GM12864 (cell line): ENCODE results near the gene NEB.

Experiments used
- DNase-seq: peaks from one replicate; pipeline ENCODE4 v3.0.0-alpha.2; 2011; ENCODE audit warnings: low read depth
- H3K4me3 ChIP-seq: 2 replicates; pipeline ENCODE4 v1.5.1; 2011; ENCODE audit warnings: mild to moderate bottlenecking, low read depth, low read length, control low read depth
- TF ChIP-seq, protein P1 (sequence below): IDR thresholded peaks from 2 replicates; pipeline ENCODE4 v1.5.1; 2011; ENCODE audit warnings: low read depth, mild to moderate bottlenecking, moderate library complexity, low read length, control low read depth, inconsistent platforms; ENCODE audit errors: missing control alignments

Gene NEB

GRCh38 chr2:151549191-151549590 is 185.1 kb downstream of the NEB start:
- no peak overlapping the region for H3K4me3 ChIP-seq
- DNase-seq: no peak
- TF ChIP-seq, protein P1, sequence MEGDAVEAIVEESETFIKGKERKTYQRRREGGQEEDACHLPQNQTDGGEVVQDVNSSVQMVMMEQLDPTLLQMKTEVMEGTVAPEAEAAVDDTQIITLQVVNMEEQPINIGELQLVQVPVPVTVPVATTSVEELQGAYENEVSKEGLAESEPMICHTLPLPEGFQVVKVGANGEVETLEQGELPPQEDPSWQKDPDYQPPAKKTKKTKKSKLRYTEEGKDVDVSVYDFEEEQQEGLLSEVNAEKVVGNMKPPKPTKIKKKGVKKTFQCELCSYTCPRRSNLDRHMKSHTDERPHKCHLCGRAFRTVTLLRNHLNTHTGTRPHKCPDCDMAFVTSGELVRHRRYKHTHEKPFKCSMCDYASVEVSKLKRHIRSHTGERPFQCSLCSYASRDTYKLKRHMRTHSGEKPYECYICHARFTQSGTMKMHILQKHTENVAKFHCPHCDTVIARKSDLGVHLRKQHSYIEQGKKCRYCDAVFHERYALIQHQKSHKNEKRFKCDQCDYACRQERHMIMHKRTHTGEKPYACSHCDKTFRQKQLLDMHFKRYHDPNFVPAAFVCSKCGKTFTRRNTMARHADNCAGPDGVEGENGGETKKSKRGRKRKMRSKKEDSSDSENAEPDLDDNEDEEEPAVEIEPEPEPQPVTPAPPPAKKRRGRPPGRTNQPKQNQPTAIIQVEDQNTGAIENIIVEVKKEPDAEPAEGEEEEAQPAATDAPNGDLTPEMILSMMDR: no peak

DNA sequence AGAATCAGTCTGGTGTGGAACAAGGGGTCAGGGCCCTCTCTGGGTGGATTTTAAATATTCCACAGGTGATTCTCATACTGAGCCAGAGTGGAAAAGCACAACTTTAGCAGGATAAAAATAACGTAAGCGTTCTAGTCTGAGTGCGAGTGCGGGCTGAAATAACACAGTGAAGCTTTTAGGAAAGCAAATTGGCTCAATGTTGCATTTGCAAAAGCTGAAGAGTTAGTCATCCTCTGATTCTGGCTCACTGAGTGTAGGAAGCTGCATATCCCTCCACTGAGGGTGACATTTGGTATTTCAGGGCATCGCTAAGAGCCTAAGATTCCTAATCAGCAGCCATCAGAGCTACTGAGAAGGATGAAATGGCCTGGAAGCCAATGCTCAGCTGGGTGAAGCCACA is 189.8 kb downstream of the NEB start:
- no peak overlapping the region for H3K4me3 ChIP-seq
- TF ChIP-seq, protein P1: no peak
- no peak for DNase-seq

DNA sequence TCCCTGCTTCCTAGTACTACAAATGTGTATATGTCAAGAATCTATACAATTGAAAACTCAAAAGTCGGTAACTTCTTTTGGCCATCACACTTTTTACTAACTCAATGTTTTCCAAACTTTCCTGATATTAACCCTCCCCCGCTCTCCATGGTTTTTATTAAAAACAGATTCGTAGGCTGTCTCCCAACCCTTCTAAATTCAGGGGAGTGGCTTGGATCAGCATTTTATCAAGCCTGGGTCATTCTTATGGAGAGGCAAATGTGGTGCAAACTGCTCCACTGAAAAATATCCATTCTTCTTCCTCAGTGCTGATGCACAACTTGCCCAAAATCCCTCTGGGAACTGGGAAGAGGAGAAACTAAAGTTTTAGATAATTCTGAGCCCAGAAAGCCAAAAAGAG is 190.4 kb downstream of the NEB start:
- no peak for DNase-seq
- no peak overlapping the region for H3K4me3 ChIP-seq
- TF ChIP-seq, protein P1: no peak

DNA sequence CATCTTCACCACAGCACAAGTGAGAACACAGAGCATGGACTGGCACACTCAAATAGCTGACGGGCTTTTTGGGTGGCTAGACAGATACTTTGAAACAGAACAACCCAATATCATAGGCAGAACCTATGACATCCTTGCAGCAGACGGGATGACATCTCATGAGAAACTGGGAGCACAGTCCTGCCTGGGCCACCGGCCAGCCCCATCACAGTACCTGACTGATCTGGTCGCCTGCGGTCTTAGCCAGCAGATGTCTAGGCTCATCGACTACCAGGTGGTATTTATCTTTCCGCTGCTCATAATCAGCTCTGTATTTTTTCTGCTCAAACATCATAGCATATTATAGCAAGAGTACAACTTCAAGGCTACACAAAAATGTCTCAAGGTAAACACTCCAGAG is 200.3 kb downstream of the NEB start:
- TF ChIP-seq, protein P1: no peak
- DNase-seq: no peak
- H3K4me3 ChIP-seq: no peak overlapping the region

GRCh38 chr2:151533127-151533526 is 201.1 kb downstream of the NEB start:
- TF ChIP-seq, protein P1: no peak
- no peak for DNase-seq

GRCh38 chr2:151526572-151527090 is 207.6 kb downstream of the NEB start:
- TF ChIP-seq, protein P1: no peak
- no peak overlapping the region for H3K4me3 ChIP-seq
- DNase-seq: no peak

More at GRCh38 chr2:151533127-151533526, 201.1 kb downstream of the NEB start:
- no peak overlapping the region for H3K4me3 ChIP-seq

DNA sequence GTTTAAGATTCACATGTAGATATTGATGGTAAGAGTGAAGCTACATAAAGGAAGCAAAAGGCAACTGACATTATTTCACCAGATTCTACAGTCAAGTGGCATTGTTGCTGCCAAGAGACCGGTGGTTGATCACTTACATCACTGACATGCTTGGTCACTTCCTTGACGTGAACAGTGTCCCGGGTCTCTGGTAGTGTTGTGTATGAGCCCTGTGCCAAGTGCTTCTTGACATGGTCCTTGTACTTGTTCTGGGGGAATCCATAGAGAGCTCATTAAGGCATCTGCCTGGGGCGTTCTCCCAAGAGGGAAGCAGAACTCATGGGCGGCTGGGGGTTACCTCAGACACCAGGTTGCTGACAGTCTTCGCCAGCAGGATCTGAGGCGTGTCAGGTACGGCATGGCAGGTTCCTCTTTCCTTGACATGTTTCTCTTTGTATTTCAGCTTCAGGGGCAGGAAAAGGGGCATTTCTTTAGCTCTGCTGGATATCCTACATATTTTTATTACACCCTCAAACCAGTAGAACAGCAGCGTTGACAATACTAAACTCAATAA is 208.4 kb downstream of the NEB start:
- TF ChIP-seq, protein P1: no peak
- no peak for DNase-seq
- H3K4me3 ChIP-seq: no peak overlapping the region
